GM12878 (cell line): ENCODE measurements around the gene ETV7.

Source experiments
- KDM1A ChIP-seq: fragments of 200-600 bp; sonication (generic); IDR thresholded peaks from 2 replicates; pipeline ENCODE4 v1.6.1; 2016; ENCODE audit warnings: borderline replicate concordance
- POLR2A ChIP-seq: IDR thresholded peaks from 2 replicates; pipeline ENCODE4 v1.6.1; 2011; ENCODE audit warnings: low read depth, mild to moderate bottlenecking, low read length
- SMC3 ChIP-seq: IDR thresholded peaks from 2 replicates; pipeline ENCODE4 v1.6.1; 2011; ENCODE audit warnings: low read length, improper control_type of control experiment, borderline replicate concordance

DNA sequence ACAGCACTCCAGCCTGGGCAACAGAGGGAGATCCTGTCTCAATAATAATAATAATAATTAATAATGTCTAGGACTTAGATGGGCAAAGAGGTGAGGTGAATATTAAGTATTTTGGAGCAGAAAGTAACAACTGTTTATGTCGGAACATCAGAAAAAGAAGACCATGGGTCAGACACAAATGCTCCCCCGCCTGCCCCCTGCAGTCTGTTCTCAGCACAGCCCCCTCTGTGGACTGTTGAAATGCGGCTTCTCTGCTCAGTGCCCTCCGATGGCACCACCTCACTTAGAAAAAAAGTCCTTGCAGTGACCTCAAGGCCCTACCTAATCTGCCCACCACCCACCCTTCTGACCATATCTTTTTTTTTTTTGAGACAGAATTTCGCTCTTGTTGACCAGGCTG is 5.2 kb upstream of the ETV7 start:
- no peak for TF ChIP-seq KDM1A
- no peak for TF ChIP-seq SMC3
- no peak for TF ChIP-seq POLR2A
